Measurements from ENCODE around the gene ADCK2.

- no peak for TF ChIP-seq POLR2A (IDR thresholded peaks at IDR 0.05; ENCODE audit: low read depth)
- no peak for TF ChIP-seq CTCF (IDR thresholded peaks at IDR 0.05)
- TF ChIP-seq EP300 (IDR thresholded peaks at IDR 0.05) = no peak
Measured at GRCh38 chr7:140672382-140673062, at the start of gene ADCK2.
